HEK293 (cell line): ENCODE measurements around the gene DDIAS.

Experiments used
- CTCF ChIA-PET: fragments of 350-600 bp; formaldehyde crosslinking; extraction: SDS; loops from one replicate; lab custom pipeline; 2021; ENCODE audit warnings: antibody characterized with exemption; lab: Yijun Ruan, JAX
- POLR2A ChIA-PET: fragments of 300-600 bp; formaldehyde crosslinking; extraction: SDS; loops from one replicate; lab custom pipeline; 2020; ENCODE audit warnings: antibody characterized with exemption, inconsistent platforms; lab: Yijun Ruan, JAX
- H3K27ac ChIP-seq: fragments of 200-500 bp; sonication (Bioruptor generic); 2 replicates; pipeline ENCODE4 v1.5.1; 2014; ENCODE audit warnings: low read depth, low read length, control low read depth, inconsistent platforms; ENCODE audit errors: extremely low read depth
- H3K36me3 ChIP-seq, 2 experiments: fragments of 200-500 bp in 1 of 2; sonication (Bioruptor generic) in 1 of 2; 1 replicate in 1 of 2; 2 replicates in 1 of 2; pipeline ENCODE4 v1.5.1; 2014 to 2017; ENCODE audit warnings: inconsistent platforms in 2 of 2, low read length in 2 of 2; ENCODE audit not compliant: control insufficient read depth in 2 of 2, insufficient read depth in 1 of 2
- H3K4me1 ChIP-seq: fragments of 200-500 bp; sonication (Bioruptor generic); 2 replicates; pipeline ENCODE4 v1.5.1; 2014; ENCODE audit warnings: mild to moderate bottlenecking, low read length, inconsistent platforms; ENCODE audit not compliant: control insufficient read depth, insufficient read depth
- H3K4me3 ChIP-seq: 2 replicates; pipeline ENCODE4 v1.5.1; 2011; ENCODE audit warnings: low read depth, mild to moderate bottlenecking, control low read depth, low read length, moderate library complexity
- H3K9me3 ChIP-seq: fragments of 200-500 bp; sonication (Bioruptor generic); 2 replicates; pipeline ENCODE4 v1.5.1; 2014; ENCODE audit warnings: low read depth, low read length, inconsistent platforms; ENCODE audit not compliant: control insufficient read depth, insufficient read depth
- EGR2 ChIP-seq: fragments of 450-650 bp; formaldehyde crosslinking; IDR thresholded peaks from 2 replicates; pipeline ENCODE4 v1.5.1; 2016; ENCODE audit warnings: low read depth, missing biosample characterization, missing genetic modification characterization
- OVOL3 ChIP-seq: fragments of 450-650 bp; formaldehyde crosslinking; IDR thresholded peaks from 2 replicates; pipeline ENCODE4 v1.5.1; 2016; ENCODE audit warnings: missing biosample characterization, missing genetic modification characterization
- PBX3 ChIP-seq: sonication (generic); formaldehyde crosslinking; IDR thresholded peaks from 2 replicates; pipeline ENCODE4 v1.8.1; 2022; ENCODE audit warnings: mild to moderate bottlenecking, moderate library complexity, missing genetic modification reagents
- SALL2 ChIP-seq: fragments of 450-650 bp; formaldehyde crosslinking; IDR thresholded peaks from 2 replicates; pipeline ENCODE4 v1.5.0; 2017; ENCODE audit warnings: missing biosample characterization, mild to moderate bottlenecking, missing genetic modification characterization, borderline replicate concordance
- TCF7L2 ChIP-seq: IDR thresholded peaks from 2 replicates; pipeline ENCODE4 v1.6.1; 2011; ENCODE audit warnings: low read depth, mild to moderate bottlenecking, inconsistent platforms, low read length, moderate library complexity, borderline replicate concordance
- ZNF140 ChIP-seq: fragments of 450-650 bp; formaldehyde crosslinking; IDR thresholded peaks from 2 replicates; pipeline ENCODE4 v1.5.1; 2016; ENCODE audit warnings: missing biosample characterization, missing genetic modification characterization
- ZNF148 ChIP-seq: fragments of 450-650 bp; formaldehyde crosslinking; IDR thresholded peaks from 2 replicates; pipeline ENCODE4 v1.5.0; 2017; ENCODE audit warnings: missing biosample characterization, missing genetic modification characterization, borderline replicate concordance
- ZNF16 ChIP-seq: fragments of 450-650 bp; formaldehyde crosslinking; IDR thresholded peaks from 2 replicates; pipeline ENCODE4 v1.5.1; 2016; ENCODE audit warnings: low read depth, missing biosample characterization, missing genetic modification characterization
- ZNF174 ChIP-seq: fragments of 450-650 bp; formaldehyde crosslinking; IDR thresholded peaks from 2 replicates; pipeline ENCODE4 v1.5.0; 2017; ENCODE audit warnings: missing biosample characterization, mild to moderate bottlenecking, missing genetic modification characterization
- ZNF211 ChIP-seq: fragments of 450-650 bp; formaldehyde crosslinking; IDR thresholded peaks from 2 replicates; pipeline ENCODE4 v1.5.1; 2016; ENCODE audit warnings: low read depth, missing biosample characterization, missing genetic modification characterization
- ZNF24 ChIP-seq: fragments of 450-650 bp; formaldehyde crosslinking; IDR thresholded peaks from 2 replicates; pipeline ENCODE4 v1.5.1; 2016; ENCODE audit warnings: missing biosample characterization, missing genetic modification characterization
- ZNF311 ChIP-seq: fragments of 450-650 bp; formaldehyde crosslinking; IDR thresholded peaks from 2 replicates; pipeline ENCODE4 v1.5.1; 2017; ENCODE audit warnings: missing biosample characterization, missing genetic modification characterization, borderline replicate concordance
- ZNF488 ChIP-seq: fragments of 450-650 bp; formaldehyde crosslinking; IDR thresholded peaks from 2 replicates; pipeline ENCODE4 v1.5.1; 2016; ENCODE audit warnings: missing biosample characterization, missing genetic modification characterization
- ZNF560 ChIP-seq: fragments of 450-650 bp; formaldehyde crosslinking; IDR thresholded peaks from 2 replicates; pipeline ENCODE4 v1.5.1; 2017; ENCODE audit warnings: missing biosample characterization, missing genetic modification characterization, borderline replicate concordance
- ZNF600 ChIP-seq: fragments of 450-650 bp; formaldehyde crosslinking; IDR thresholded peaks from 2 replicates; pipeline ENCODE4 v1.5.1; 2016; ENCODE audit warnings: missing biosample characterization, missing genetic modification characterization
- ZNF701 ChIP-seq: fragments of 450-650 bp; formaldehyde crosslinking; IDR thresholded peaks from 2 replicates; pipeline ENCODE4 v1.5.1; 2016; ENCODE audit warnings: missing biosample characterization, missing genetic modification characterization
- ZNF76 ChIP-seq: fragments of 450-650 bp; formaldehyde crosslinking; IDR thresholded peaks from 2 replicates; pipeline ENCODE4; 2016; ENCODE audit warnings: low read depth, missing biosample characterization, missing genetic modification characterization, borderline replicate concordance
- ZNF830 ChIP-seq: fragments of 450-650 bp; IDR thresholded peaks from 2 replicates; pipeline ENCODE4 v1.5.0; 2018; ENCODE audit warnings: missing biosample characterization, missing genetic modification characterization, low read depth, mild to moderate bottlenecking, moderate library complexity
- ZSCAN5A ChIP-seq: fragments of 450-650 bp; formaldehyde crosslinking; IDR thresholded peaks from 2 replicates; pipeline ENCODE4 v1.5.1; 2016; ENCODE audit warnings: missing biosample characterization, missing genetic modification characterization

Gene DDIAS

GRCh38 chr11:82871646-82872045, 29.9 kb upstream of the DDIAS start:
- TF ChIP-seq ZNF24 (tag by site-specific recombination) (no peak), ZNF211 (tag by site-specific recombination) (no peak)
- TF ChIP-seq, all 188 proteins: peak for 0
- Histone ChIP-seq H3K9me3 (no peaks in the 10 kb centered on the region), H3K27ac (no peak overlapping the region), H3K4me1 (no peaks in the 10 kb centered on the region), H3K4me3 (no peak overlapping the region), H3K36me3 (no peaks in the 10 kb centered on the region)
- ChIA-PET CTCF (interaction anchor here (1.6 kb wide), 1 partner anchor 8 kb away, joined by 3 read pairs; no protein-coding TSS in a partner anchor), POLR2A (no interaction called here)

- Histone ChIP-seq H3K4me1 (no peaks in the 10 kb centered on the region), H3K4me3 (no peak overlapping the region), H3K9me3 (no peaks in the 10 kb centered on the region), H3K27ac (no peak overlapping the region), H3K36me3 (no peaks in the 10 kb centered on the region)
- POLR2A ChIA-PET, result interaction anchor here (1.0 kb wide), 1 partner anchor 28 kb away, joined by 3 read pairs; the partner anchor contains the start of gene PRCP
- no peak for TF ChIP-seq ZNF76 (tag by site-specific recombination)
- no peak for TF ChIP-seq OVOL3
- no peak for TF ChIP-seq EGR2
- TF ChIP-seq ZNF140 (tag by site-specific recombination), result no peak
- TF ChIP-seq ZNF600 (tag by site-specific recombination), result no peak
- TF ChIP-seq ZNF148 (tag by site-specific recombination), result no peak
- TF ChIP-seq SALL2 (tag by site-specific recombination), result no peak
- TF ChIP-seq ZNF830 (tag by site-specific recombination), result no peak
- no peak for TF ChIP-seq ZNF16 (tag by site-specific recombination)
- TF ChIP-seq TCF7L2, result no peak
- no peak for TF ChIP-seq ZNF174 (tag by site-specific recombination)
- no peak for TF ChIP-seq ZNF311 (tag by site-specific recombination)
- no peak for TF ChIP-seq ZNF560 (tag by site-specific recombination)
- TF ChIP-seq ZNF701, result no peak
- TF ChIP-seq ZSCAN5A (tag by site-specific recombination), result no peak
- no peak for TF ChIP-seq PBX3 (CRISPR knock-in tag)
- no peak for TF ChIP-seq ZNF488
- CTCF ChIA-PET, result interaction anchor here (1.6 kb wide), 1 partner anchor 9 kb away, joined by 3 read pairs; no protein-coding TSS in a partner anchor
Observed at GRCh38 chr11:82872377-82873150, 29.0 kb upstream of the DDIAS start.
